ACC112 (cell line): ENCODE results near the gene TLE4.

Experiments
- H2AFZ ChIP-seq: fragments of 200-600 bp; sonication (generic); one replicate; pipeline ENCODE4 v1.6.0; 2017; ENCODE audit warnings: antibody characterized with exemption, low read length; ENCODE audit not compliant: unreplicated experiment
- H3K27ac ChIP-seq: fragments of 200-600 bp; sonication (generic); 2 replicates; pipeline ENCODE4 v1.5.1; 2014; ENCODE audit warnings: low read depth, mild to moderate bottlenecking, antibody characterized with exemption, low read length, moderate library complexity
- H3K27me3 ChIP-seq: fragments of 200-600 bp; sonication (generic); 2 replicates; pipeline ENCODE4 v1.6.1; 2014; ENCODE audit warnings: mild to moderate bottlenecking, antibody characterized with exemption, low read length, moderate library complexity, mixed read lengths; ENCODE audit not compliant: insufficient read depth
- H3K36me3 ChIP-seq: fragments of 200-600 bp; sonication (generic); 2 replicates; pipeline ENCODE4 v1.6.1; 2016; ENCODE audit warnings: mild to moderate bottlenecking, antibody characterized with exemption, low read length, moderate library complexity, mixed read lengths; ENCODE audit not compliant: insufficient read depth
- H3K4me1 ChIP-seq: fragments of 200-600 bp; sonication (generic); one replicate; pipeline ENCODE4 v1.6.1; 2016; ENCODE audit warnings: low read length, mixed read lengths; ENCODE audit not compliant: insufficient read depth, unreplicated experiment, control insufficient read depth
- H3K4me3 ChIP-seq: fragments of 200-600 bp; sonication (generic); 2 replicates; pipeline ENCODE4 v1.5.1; 2014; ENCODE audit warnings: mild to moderate bottlenecking, low read depth, low read length
- H3K79me2 ChIP-seq: fragments of 200-600 bp; sonication (generic); one replicate; pipeline ENCODE4 v1.6.0; 2016; ENCODE audit warnings: low read length; ENCODE audit not compliant: control insufficient read depth, unreplicated experiment, insufficient read depth

TLE4 gene

GRCh38 chr9:79616971-79617370 lies 45.2 kb downstream of the TLE4 start:
- no peaks in the 10 kb centered on the region for H3K27me3 ChIP-seq
- H2AFZ ChIP-seq = no peak overlapping the region
- peaks cover 9% of the 10 kb centered on the region for H3K79me2 ChIP-seq
- no peaks in the 10 kb centered on the region; the same call in 1 of the 2 replicates for H3K36me3 ChIP-seq
- H3K27ac ChIP-seq = no peak overlapping the region
- H3K4me3 ChIP-seq = no peak overlapping the region
- H3K4me1 ChIP-seq = peaks cover 13% of the 10 kb centered on the region

GRCh38 chr9:79617395-79617794 lies 45.6 kb downstream of the TLE4 start:
- H2AFZ ChIP-seq = no peak overlapping the region
- no peak overlapping the region for H3K4me3 ChIP-seq
- no peak overlapping the region for H3K27ac ChIP-seq
- H3K4me1 ChIP-seq = peaks cover 9% of the 10 kb centered on the region
- no peaks in the 10 kb centered on the region; the same call in 1 of the 2 replicates for H3K36me3 ChIP-seq
- peaks cover 9% of the 10 kb centered on the region for H3K79me2 ChIP-seq
- no peaks in the 10 kb centered on the region for H3K27me3 ChIP-seq

- Histone ChIP-seq H3K27ac (no peak overlapping the region), H2AFZ (no peak overlapping the region), H3K27me3 (no peaks in the 10 kb centered on the region), H3K4me3 (no peak overlapping the region), H3K4me1 (peaks cover 16% of the 10 kb centered on the region), H3K36me3 (no peaks in the 10 kb centered on the region; the same call in 1 of the 2 replicates), H3K79me2 (peaks cover 9% of the 10 kb centered on the region)
Observed at GRCh38 chr9:79619930-79620329, 48.2 kb downstream of the TLE4 start.

- Histone ChIP-seq H3K27ac (no peak overlapping the region), H3K36me3 (no peaks in the 10 kb centered on the region; the same call in 1 of the 2 replicates), H3K4me1 (peaks cover 14% of the 10 kb centered on the region), H3K79me2 (peaks cover 12% of the 10 kb centered on the region), H3K4me3 (no peak overlapping the region), H2AFZ (no peak overlapping the region), H3K27me3 (no peaks in the 10 kb centered on the region)
Observed at GRCh38 chr9:79621916-79622575, 50.3 kb downstream of the TLE4 start.

- Histone ChIP-seq H3K4me3 (no peak overlapping the region), H3K36me3 (no peaks in the 10 kb centered on the region; the same call in 1 of the 2 replicates), H2AFZ (no peak overlapping the region), H3K27me3 (no peaks in the 10 kb centered on the region), H3K79me2 (peaks cover 6% of the 10 kb centered on the region), H3K4me1 (peaks cover 10% of the 10 kb centered on the region), H3K27ac (no peak overlapping the region)
Observed at GRCh38 chr9:79623799-79624721, 52.3 kb downstream of the TLE4 start.

GRCh38 chr9:79629721-79630120 lies 58.0 kb downstream of the TLE4 start:
- no peak overlapping the region for H3K27ac ChIP-seq
- no peaks in the 10 kb centered on the region for H3K27me3 ChIP-seq
- peaks cover 3% of the 10 kb centered on the region for H3K79me2 ChIP-seq
- no peaks in the 10 kb centered on the region for H3K36me3 ChIP-seq
- H2AFZ ChIP-seq = no peak overlapping the region
- H3K4me3 ChIP-seq = no peak overlapping the region
- no peaks in the 10 kb centered on the region for H3K4me1 ChIP-seq

- H3K4me3 ChIP-seq = no peak overlapping the region
- H3K79me2 ChIP-seq = peaks cover 3% of the 10 kb centered on the region
- no peaks in the 10 kb centered on the region for H3K36me3 ChIP-seq
Observed at GRCh38 chr9:79630521-79631403, 59.0 kb downstream of the TLE4 start.

GRCh38 chr9:79632060-79632459 lies 60.3 kb downstream of the TLE4 start:
- H3K36me3 ChIP-seq = no peaks in the 10 kb centered on the region

More at GRCh38 chr9:79630521-79631403, 59.0 kb downstream of the TLE4 start:
- Histone ChIP-seq H3K27me3 (no peaks in the 10 kb centered on the region), H3K27ac (no peak overlapping the region), H3K4me1 (no peaks in the 10 kb centered on the region), H2AFZ (no peak overlapping the region)

GRCh38 chr9:79632705-79633104 lies 60.9 kb downstream of the TLE4 start:
- Histone ChIP-seq H2AFZ (no peak overlapping the region), H3K27me3 (no peaks in the 10 kb centered on the region), H3K4me1 (no peaks in the 10 kb centered on the region), H3K36me3 (no peaks in the 10 kb centered on the region), H3K4me3 (no peak overlapping the region), H3K27ac (no peak overlapping the region), H3K79me2 (no peaks in the 10 kb centered on the region)

More at GRCh38 chr9:79632060-79632459, 60.3 kb downstream of the TLE4 start:
- Histone ChIP-seq H3K27ac (no peak overlapping the region), H3K4me1 (no peaks in the 10 kb centered on the region), H2AFZ (no peak overlapping the region), H3K4me3 (no peak overlapping the region), H3K27me3 (no peaks in the 10 kb centered on the region), H3K79me2 (no peaks in the 10 kb centered on the region)

GRCh38 chr9:79633558-79633957 lies 61.8 kb downstream of the TLE4 start:
- H3K79me2 ChIP-seq = no peaks in the 10 kb centered on the region
- no peak overlapping the region for H3K4me3 ChIP-seq
- H2AFZ ChIP-seq = no peak overlapping the region
- no peaks in the 10 kb centered on the region for H3K4me1 ChIP-seq
- H3K36me3 ChIP-seq = no peaks in the 10 kb centered on the region
- H3K27me3 ChIP-seq = no peaks in the 10 kb centered on the region
- H3K27ac ChIP-seq = no peak overlapping the region
